ENCODE measurements around the gene LRBA.

The LRBA gene

DNA sequence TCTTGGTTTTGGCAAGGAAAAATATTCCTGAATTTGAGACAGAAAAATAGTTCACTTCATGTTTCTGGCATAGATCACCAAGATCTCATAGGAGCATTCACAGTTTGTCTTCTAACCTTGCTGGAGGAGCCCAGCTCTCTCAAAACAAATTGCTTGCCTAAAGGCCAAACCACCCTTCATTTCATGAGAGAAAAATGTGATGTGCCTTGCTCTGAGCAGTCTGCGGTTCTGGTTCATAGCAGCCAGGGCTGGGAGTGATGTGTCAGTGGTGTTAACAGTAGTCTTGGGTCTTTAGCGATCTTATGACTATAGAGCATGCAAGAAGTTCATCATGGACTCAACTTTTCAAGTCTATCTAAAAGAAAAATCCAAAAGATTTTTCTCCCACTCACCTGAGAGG lies 753.5 kb downstream of the LRBA start:
- no peak for DNase-seq (ENCODE audit: low read depth)
- TF ChIP-seq, protein P1, sequence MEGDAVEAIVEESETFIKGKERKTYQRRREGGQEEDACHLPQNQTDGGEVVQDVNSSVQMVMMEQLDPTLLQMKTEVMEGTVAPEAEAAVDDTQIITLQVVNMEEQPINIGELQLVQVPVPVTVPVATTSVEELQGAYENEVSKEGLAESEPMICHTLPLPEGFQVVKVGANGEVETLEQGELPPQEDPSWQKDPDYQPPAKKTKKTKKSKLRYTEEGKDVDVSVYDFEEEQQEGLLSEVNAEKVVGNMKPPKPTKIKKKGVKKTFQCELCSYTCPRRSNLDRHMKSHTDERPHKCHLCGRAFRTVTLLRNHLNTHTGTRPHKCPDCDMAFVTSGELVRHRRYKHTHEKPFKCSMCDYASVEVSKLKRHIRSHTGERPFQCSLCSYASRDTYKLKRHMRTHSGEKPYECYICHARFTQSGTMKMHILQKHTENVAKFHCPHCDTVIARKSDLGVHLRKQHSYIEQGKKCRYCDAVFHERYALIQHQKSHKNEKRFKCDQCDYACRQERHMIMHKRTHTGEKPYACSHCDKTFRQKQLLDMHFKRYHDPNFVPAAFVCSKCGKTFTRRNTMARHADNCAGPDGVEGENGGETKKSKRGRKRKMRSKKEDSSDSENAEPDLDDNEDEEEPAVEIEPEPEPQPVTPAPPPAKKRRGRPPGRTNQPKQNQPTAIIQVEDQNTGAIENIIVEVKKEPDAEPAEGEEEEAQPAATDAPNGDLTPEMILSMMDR (IDR thresholded peaks at IDR 0.05; ENCODE audit: low read length, missing control alignments) = no peak
- no peak overlapping the region for H3K4me3 ChIP-seq (replicated peaks; ENCODE audit: low read depth, low read length)

DNA sequence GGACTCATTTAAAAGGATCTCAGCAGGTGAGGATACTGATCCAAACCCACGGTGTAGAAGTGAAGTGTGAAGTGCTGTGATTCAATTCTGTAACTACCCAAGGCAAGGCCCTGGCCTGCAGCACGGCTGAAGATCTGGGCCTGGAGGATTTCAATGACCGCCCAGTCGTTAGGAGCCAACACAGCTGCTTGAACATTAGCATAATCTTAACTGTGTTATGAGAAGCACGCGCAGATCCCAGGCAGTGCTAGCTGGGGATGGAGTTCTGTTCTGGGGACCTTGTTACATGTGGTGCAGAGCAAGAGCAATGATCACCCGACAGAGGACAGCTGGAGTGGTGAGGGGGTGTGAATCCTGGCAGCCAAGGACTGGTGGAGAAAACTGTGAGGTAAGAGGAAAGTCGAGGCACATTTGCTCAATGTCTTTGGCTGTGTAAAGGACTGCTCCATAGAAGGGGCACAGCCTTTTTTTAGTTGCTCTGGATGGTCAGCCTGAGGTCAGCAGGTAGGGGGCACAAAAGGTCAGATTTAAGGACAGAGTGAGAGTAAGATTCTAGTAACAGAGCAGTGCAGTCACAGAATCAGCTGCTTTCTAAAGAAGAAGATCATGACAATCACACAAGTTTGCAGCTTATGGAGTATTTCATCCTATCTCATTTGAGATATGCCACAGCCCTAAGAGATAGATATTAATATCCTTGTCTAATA lies 755.1 kb downstream of the LRBA start:
- TF ChIP-seq, protein P1 (IDR thresholded peaks at IDR 0.05; ENCODE audit: low read length, missing control alignments) = no peak
- DNase-seq (ENCODE audit: low read depth) = no peak
- no peak overlapping the region for H3K4me3 ChIP-seq (replicated peaks; ENCODE audit: low read depth, low read length)

DNA sequence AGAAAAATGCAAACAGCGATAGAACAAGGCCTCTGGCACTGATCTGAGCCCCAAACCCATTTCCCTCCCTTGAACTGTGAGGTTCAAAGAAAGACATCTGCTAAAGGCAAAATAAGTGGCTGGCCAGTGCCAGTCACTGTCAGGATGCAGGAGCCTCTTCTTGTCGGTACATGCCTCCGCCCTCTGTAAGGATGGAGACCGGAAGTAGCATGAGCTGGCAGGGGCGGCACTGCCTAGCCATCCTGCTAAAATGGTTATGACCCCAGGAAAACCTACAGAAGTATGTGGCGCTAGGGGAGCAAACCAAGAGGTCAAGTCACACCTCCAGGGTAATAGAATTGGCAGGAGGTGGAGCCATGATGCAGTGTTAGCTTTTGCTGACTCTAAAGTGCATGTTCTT lies 756.5 kb downstream of the LRBA start:
- TF ChIP-seq, protein P1 (IDR thresholded peaks at IDR 0.05; ENCODE audit: low read length, missing control alignments) = no peak
- no peak overlapping the region for H3K4me3 ChIP-seq (replicated peaks; ENCODE audit: low read depth, low read length)
- no peak for DNase-seq (ENCODE audit: low read depth)

DNA sequence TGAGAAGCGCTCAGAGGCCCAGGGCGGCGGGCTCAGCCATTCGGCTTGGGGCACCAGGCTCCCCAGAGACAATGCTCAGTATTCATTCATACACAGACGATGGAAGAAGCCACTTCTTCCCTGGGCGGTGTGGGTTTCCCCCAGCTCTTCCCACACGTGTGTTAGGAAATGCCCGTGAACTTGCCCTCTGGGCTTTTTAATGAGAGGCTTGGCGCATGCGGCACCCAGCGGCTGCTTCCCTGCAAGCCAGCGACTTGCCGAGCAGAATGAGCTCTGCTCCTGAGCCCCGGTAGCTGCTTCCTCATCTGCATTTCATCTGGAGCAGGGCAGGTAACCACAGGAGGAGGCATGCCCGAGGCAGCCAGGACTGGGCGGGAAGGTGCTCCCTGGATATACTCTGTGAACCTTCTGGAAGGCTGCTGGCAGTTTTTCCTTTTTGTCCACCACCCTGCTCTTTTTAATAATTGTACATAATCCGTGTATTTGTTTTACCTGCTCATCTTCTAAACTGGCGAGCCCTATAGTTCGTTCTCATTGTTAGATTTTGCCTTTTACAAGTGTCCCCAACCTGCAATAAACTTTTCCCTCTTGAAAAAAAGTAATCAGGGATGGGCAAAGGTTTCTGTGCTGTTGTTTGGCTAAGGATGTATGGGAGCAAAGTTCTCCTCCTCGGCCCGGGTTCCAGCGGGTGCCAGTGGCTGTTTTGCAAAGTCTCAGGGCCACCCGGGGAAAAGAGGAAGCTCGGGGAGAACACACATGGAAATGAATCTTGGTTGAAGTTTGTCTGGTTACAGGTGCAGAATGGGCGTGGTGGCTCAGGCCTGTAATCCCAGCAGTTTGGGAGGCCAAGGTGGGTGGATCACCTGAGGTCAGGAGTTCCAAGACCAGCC lies 758.0 kb downstream of the LRBA start:
- TF ChIP-seq, protein P1 (IDR thresholded peaks at IDR 0.05; ENCODE audit: low read length, missing control alignments) = no peak
- no peak overlapping the region for H3K4me3 ChIP-seq (replicated peaks; ENCODE audit: low read depth, low read length)
- DNase-seq (ENCODE audit: low read depth) = no peak

DNA sequence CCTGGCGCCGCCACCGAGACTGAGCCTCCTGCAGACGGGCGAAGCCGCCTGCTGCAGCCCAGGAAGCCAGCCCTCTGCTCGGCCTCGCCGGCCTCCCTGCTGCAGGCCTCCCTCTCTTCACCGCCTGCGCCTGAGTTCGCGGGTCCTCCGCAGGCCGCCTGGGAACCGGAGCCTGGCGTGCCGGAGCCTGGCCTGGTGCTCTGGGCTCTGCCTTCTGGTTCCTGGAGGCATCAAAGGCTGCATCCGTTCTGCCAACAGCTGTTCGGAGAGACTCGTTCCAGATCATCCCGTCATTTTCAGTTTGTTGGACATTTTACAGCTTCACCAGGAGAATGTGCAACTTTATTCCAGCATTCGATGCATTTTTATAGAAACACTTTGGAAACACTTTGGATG lies 758.9 kb downstream of the LRBA start:
- TF ChIP-seq, protein P1 (IDR thresholded peaks at IDR 0.05; ENCODE audit: low read length, missing control alignments) = no peak
- H3K4me3 ChIP-seq (replicated peaks; ENCODE audit: low read depth, low read length) = no peak overlapping the region

DNA sequence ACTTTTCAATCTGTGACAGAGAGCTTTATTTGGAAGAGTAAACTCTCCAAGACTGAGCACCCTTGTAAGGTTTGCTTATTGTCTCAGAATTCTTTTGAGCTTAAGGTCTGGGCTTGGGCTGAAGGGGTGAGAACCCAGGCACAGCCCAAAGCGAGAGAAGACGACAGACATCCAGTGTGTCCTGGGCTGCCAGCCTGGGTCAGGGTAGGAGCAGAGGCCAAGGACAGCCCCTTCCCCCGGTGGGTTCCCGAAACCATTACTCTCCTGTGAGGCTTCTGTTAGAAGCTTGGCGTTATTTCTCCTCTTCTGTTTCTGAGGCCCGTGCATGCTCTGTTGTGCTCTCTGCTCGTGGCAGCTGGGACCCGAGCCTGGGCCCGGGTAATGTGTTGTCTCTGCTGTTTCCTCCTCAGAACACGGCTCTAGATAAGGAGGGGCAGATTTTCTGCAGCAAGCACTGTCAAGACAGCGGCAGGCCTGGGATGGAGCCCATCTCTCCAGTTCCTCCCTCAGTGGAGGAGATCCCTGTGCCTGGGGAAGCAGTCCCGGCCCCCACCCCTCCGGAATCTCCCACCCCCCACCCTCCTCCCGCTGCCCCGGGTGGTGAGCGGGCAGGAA lies 759.4 kb downstream of the LRBA start:
- no peak overlapping the region for H3K4me3 ChIP-seq (replicated peaks; ENCODE audit: low read depth, low read length)
- TF ChIP-seq, protein P1 (IDR thresholded peaks at IDR 0.05; ENCODE audit: low read length, missing control alignments) = no peak
- no peak for DNase-seq (ENCODE audit: low read depth)

More for the DNA sequence above, 758.9 kb downstream of the LRBA start:
- no peak for DNase-seq (ENCODE audit: low read depth)

Measured in fibroblast of pulmonary artery (primary cell).